Measurements from ENCODE around the gene SLC15A1. TPM values are rescaled to one million over a fixed set of nuclear protein-coding genes. Genes with fewer than 3 reads are reported as not detected.

Gene SLC15A1
- total RNA-seq, 6 experiments from 2014 or later, result not detected

DNA sequence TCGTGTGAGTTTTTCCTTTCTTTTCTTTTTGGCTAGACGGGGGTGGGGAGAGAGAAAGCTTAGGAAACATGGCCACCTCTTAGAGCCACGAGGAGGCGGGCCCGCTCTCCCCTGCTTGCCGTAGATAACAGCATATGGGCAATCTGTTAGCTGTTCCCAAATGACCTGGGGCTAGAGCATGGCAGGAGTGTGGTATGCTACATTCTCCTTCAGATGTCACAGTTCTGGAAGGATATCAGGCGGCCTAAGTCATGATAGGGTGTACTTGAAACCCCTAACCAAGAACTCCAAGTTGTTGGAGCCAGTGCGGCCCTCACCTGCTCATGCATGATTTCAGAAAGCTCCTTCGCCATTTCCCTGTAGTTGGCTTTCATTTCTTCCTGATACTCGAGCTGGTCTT lies 44.3 kb upstream of the SLC15A1 start:
- Mint-ChIP-seq H3K9me3 (no peaks in the 10 kb centered on the region), H3K4me3 (no peak overlapping the region), H3K27me3 (ENCODE audit: insufficient read depth) (no peaks in the 10 kb centered on the region; the same call in 1 of the 2 replicates), H3K36me3 (ENCODE audit: low read depth) (peaks cover 34% of the 10 kb centered on the region), H3K4me1 (ENCODE audit: low read depth) (peaks cover 25% of the 10 kb centered on the region), H3K27ac (no peak overlapping the region)
- no peak for DNase-seq
- no peak for TF ChIP-seq CTCF (IDR thresholded peaks at IDR 0.05)

GRCh38 chr13:98796191-98796590 lies 43.7 kb upstream of the SLC15A1 start:
- Mint-ChIP-seq H3K36me3 (ENCODE audit: low read depth) (peaks cover 34% of the 10 kb centered on the region), H3K27ac (no peak overlapping the region), H3K27me3 (ENCODE audit: insufficient read depth) (no peaks in the 10 kb centered on the region; the same call in 1 of the 2 replicates), H3K4me3 (no peak overlapping the region), H3K4me1 (ENCODE audit: low read depth) (peaks cover 25% of the 10 kb centered on the region), H3K9me3 (no peaks in the 10 kb centered on the region)
- TF ChIP-seq CTCF (IDR thresholded peaks at IDR 0.05), result no peak
- DNase-seq, result no peak

GRCh38 chr13:98795220-98795619 lies 42.7 kb upstream of the SLC15A1 start:
- H3K27me3 Mint-ChIP-seq (ENCODE audit: insufficient read depth), result no peaks in the 10 kb centered on the region; the same call in 1 of the 2 replicates
- TF ChIP-seq CTCF (IDR thresholded peaks at IDR 0.05), result no peak
- no peaks in the 10 kb centered on the region for H3K9me3 Mint-ChIP-seq
- DNase-seq, result no peak
- H3K4me3 Mint-ChIP-seq, result no peak overlapping the region
- peaks cover 34% of the 10 kb centered on the region for H3K36me3 Mint-ChIP-seq (ENCODE audit: low read depth)
- peaks cover 25% of the 10 kb centered on the region for H3K4me1 Mint-ChIP-seq (ENCODE audit: low read depth)
- H3K27ac Mint-ChIP-seq, result no peak overlapping the region

GRCh38 chr13:98794498-98794897 lies 42.0 kb upstream of the SLC15A1 start:
- peaks cover 34% of the 10 kb centered on the region for H3K36me3 Mint-ChIP-seq (ENCODE audit: low read depth)
- TF ChIP-seq CTCF (IDR thresholded peaks at IDR 0.05), result peak; percentile 19; the same call in 1 of the 2 replicates
- no peaks in the 10 kb centered on the region; the same call in none of the 2 replicates for H3K27me3 Mint-ChIP-seq (ENCODE audit: insufficient read depth)
- no peaks in the 10 kb centered on the region for H3K9me3 Mint-ChIP-seq
- H3K27ac Mint-ChIP-seq, result no peak overlapping the region
- DNase-seq, result no peak
- no peak overlapping the region for H3K4me3 Mint-ChIP-seq
- peaks cover 20% of the 10 kb centered on the region for H3K4me1 Mint-ChIP-seq (ENCODE audit: low read depth)

DNA sequence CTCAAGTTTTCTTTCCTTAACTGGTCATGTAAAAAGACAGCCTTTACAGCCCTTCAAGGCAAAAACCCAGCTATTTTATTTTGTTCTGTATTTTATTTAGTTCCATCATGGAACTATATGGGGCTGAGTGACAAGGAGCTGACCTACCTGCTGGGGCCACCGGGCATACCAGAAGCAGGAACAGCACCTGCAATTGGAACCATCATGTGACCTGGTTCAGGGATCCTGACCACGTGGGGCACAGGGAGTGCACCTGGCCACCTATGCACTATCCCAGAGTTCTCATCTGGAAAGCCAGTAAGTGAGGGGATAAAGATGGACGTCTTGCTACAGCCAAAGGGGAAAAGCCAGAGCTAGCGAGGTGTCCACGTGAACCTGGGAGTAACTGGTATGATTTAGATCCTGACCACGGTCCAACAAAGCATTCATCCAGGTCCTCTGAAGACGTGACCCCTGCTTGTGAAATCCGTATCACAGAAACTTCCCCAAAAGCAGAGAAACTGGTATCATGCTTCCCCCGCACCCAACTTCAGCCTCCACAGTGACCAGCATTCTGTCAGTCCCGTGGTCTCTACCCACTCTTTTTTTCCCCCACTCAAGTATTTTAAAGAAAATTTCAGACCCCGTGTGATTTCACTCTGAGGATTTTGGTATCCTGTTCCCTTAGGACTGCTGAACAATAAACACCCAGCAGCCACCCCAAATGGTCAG lies 40.5 kb upstream of the SLC15A1 start:
- TF ChIP-seq CTCF (IDR thresholded peaks at IDR 0.05), result no peak
- peaks cover 2% of the 10 kb centered on the region for H3K27me3 Mint-ChIP-seq (ENCODE audit: insufficient read depth)
- no peak overlapping the region for H3K4me3 Mint-ChIP-seq
- peaks cover 4% of the 10 kb centered on the region for H3K4me1 Mint-ChIP-seq (ENCODE audit: low read depth)
- no peak for DNase-seq
- no peak overlapping the region for H3K27ac Mint-ChIP-seq
- peaks cover 32% of the 10 kb centered on the region for H3K36me3 Mint-ChIP-seq (ENCODE audit: low read depth)
- H3K9me3 Mint-ChIP-seq, result no peaks in the 10 kb centered on the region
